GM12878 (cell line): ENCODE measurements around the gene CCDC120.

ENCODE experiments used
- CREM ChIP-seq: IDR thresholded peaks from 2 replicates; pipeline ENCODE4 v1.6.1; 2014; ENCODE audit warnings: antibody characterized with exemption, low read depth
- SIN3A ChIP-seq: IDR thresholded peaks from 2 replicates; pipeline ENCODE4 v1.6.1; 2012; ENCODE audit warnings: low read depth, low read length, improper control_type of control experiment
- SMAD1 ChIP-seq: fragments of 450-650 bp; IDR thresholded peaks from 2 replicates; pipeline ENCODE4 v1.6.1; 2018; ENCODE audit warnings: mild to moderate bottlenecking, low read depth; ENCODE audit not compliant: partially characterized antibody
- TBL1XR1 ChIP-seq: IDR thresholded peaks from 2 replicates; pipeline ENCODE4 v1.6.1; 2012; ENCODE audit warnings: low read depth, low read length, improper control_type of control experiment
- TF ChIP-seq, protein P1 (sequence below): fragments of 450-650 bp; IDR thresholded peaks from 2 replicates; pipeline ENCODE4 v1.6.1; 2017; ENCODE audit warnings: mild to moderate bottlenecking

DNA sequence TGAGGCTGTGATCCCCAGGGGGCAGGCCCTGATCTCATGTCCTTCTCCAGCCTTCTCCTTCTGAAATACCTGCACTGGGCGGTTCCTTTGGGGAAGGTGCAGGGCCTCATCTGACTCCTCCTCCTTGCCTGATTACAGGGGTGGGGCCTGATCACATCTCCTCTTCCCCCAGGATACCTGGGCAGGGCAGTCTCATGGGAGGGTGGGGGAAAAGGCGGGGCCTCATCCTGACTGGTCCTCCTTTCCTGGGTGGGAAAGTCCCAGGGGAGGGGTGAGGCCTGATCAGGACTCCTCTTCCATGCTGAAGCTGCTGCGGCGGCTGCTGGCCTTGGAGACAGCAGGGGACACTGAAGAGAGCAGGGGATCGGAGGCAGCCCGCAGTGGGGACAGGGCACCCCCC is 28.9 kb upstream of the CCDC120 start:
- no peak for TF ChIP-seq CREM
- no peak for TF ChIP-seq SMAD1
- no peak for TF ChIP-seq SIN3A
- TF ChIP-seq TBL1XR1: no peak
- TF ChIP-seq, protein P1, sequence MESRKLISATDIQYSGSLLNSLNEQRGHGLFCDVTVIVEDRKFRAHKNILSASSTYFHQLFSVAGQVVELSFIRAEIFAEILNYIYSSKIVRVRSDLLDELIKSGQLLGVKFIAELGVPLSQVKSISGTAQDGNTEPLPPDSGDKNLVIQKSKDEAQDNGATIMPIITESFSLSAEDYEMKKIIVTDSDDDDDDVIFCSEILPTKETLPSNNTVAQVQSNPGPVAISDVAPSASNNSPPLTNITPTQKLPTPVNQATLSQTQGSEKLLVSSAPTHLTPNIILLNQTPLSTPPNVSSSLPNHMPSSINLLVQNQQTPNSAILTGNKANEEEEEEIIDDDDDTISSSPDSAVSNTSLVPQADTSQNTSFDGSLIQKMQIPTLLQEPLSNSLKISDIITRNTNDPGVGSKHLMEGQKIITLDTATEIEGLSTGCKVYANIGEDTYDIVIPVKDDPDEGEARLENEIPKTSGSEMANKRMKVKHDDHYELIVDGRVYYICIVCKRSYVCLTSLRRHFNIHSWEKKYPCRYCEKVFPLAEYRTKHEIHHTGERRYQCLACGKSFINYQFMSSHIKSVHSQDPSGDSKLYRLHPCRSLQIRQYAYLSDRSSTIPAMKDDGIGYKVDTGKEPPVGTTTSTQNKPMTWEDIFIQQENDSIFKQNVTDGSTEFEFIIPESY: no peak
